GM12872 (cell line): ENCODE results near the gene NUDT13.

Experiments
- CTCF ChIP-seq: IDR thresholded peaks from 3 replicates; pipeline ENCODE4 v1.5.1; 2011; ENCODE audit warnings: low read depth, mild to moderate bottlenecking, low read length, moderate library complexity; ENCODE audit not compliant: insufficient read depth

The NUDT13 gene

GRCh38 chr10:73113551-73113950 is 3.3 kb downstream of the NUDT13 start:
- TF ChIP-seq CTCF, result no peak

GRCh38 chr10:73116017-73116416 is 5.8 kb downstream of the NUDT13 start:
- no peak for TF ChIP-seq CTCF

- no peak for TF ChIP-seq CTCF
Measured at GRCh38 chr10:73117976-73118743, 7.9 kb downstream of the NUDT13 start.

- TF ChIP-seq CTCF, result no peak
Measured at GRCh38 chr10:73119457-73119856, 9.2 kb downstream of the NUDT13 start.

- TF ChIP-seq CTCF, result no peak
Measured at GRCh38 chr10:73119952-73120351, 9.7 kb downstream of the NUDT13 start.

- TF ChIP-seq CTCF, result no peak
Measured at GRCh38 chr10:73126343-73126742, 16.1 kb downstream of the NUDT13 start.

- no peak for TF ChIP-seq CTCF
Measured at GRCh38 chr10:73131301-73131700, 21.0 kb downstream of the NUDT13 start.
